BLaER1 (cell line): ENCODE results near the gene KLF6.

ENCODE experiments used
- H3K27ac ChIP-seq: shearing (Covaris generic); formaldehyde crosslinking; 2 replicates; pipeline ENCODE4 v1.8.1; 2022
- H3K27me3 ChIP-seq: shearing (Covaris generic); formaldehyde crosslinking; 2 replicates; pipeline ENCODE4 v1.8.1; 2022
- H3K36me3 ChIP-seq: shearing (Covaris generic); formaldehyde crosslinking; 2 replicates; pipeline ENCODE4 v1.8.1; 2022
- H3K4me1 ChIP-seq: shearing (Covaris generic); formaldehyde crosslinking; 2 replicates; pipeline ENCODE4 v1.8.1; 2022
- H3K4me2 ChIP-seq: shearing (Covaris generic); formaldehyde crosslinking; 2 replicates; pipeline ENCODE4 v1.8.1; 2022
- H3K4me3 ChIP-seq: shearing (Covaris generic); formaldehyde crosslinking; 2 replicates; pipeline ENCODE4 v1.8.1; 2022
- H3K9ac ChIP-seq: shearing (Covaris generic); formaldehyde crosslinking; 2 replicates; pipeline ENCODE4 v1.8.1; 2022
- H3K9me3 ChIP-seq: shearing (Covaris generic); formaldehyde crosslinking; 2 replicates; pipeline ENCODE4 v1.8.1; 2022
- H4K20me1 ChIP-seq: shearing (Covaris generic); formaldehyde crosslinking; 2 replicates; pipeline ENCODE4 v1.8.1; 2022
- Cebpa-rat ChIP-seq: shearing (Covaris generic); IDR thresholded peaks from 2 replicates; pipeline ENCODE4 v1.8.1; 2022

KLF6 gene

DNA sequence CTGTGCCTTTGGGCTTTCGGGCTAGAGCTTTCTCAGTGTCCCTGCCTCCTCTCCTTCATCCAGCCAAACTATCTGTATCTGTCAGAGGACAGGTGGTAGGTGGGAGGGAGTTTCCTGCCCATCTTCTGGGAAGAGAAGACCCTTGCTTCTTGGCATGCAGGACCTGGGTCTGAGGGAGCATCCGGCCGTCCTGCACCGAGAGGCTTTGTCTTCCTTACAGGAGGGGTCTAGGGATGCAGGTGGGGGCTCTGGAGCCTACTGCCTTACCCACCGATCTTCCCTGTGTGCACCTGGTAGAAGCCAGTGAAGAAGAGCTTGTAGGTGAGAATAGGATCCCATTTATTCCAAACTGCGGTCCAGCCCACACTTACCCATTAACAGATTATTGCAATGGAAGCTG lies 5.8 kb upstream of the KLF6 start:
- no peak for TF ChIP-seq Cebpa-rat
- Histone ChIP-seq H3K4me3 (no peak overlapping the region), H3K9ac (no peak overlapping the region), H3K9me3 (peaks cover 33% of the 10 kb centered on the region), H3K27ac (no peak overlapping the region), H3K4me1 (peaks cover 21% of the 10 kb centered on the region), H3K36me3 (no peaks in the 10 kb centered on the region), H4K20me1 (no peaks in the 10 kb centered on the region), H3K4me2 (no peak overlapping the region), H3K27me3 (no peaks in the 10 kb centered on the region)

DNA sequence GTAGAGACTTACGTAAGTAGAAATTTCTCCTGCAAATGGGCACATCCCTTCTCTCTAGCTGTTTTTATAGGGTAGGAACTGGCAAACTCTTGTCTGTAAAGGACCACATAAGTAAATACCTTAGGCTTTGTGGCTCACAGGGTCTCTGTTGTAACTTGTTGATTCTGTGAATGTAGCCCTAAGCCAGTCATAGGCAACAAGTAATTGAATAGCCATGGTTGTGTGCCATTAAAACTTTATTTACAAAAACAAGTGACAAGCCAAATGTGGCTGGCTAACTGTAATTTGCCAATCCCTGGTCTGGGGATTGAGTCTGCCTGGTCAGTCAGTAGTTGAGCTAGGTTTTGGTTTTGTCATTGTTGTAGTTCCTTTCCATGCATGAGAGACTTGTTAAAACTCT lies 5.3 kb upstream of the KLF6 start:
- Histone ChIP-seq H3K9me3 (peaks cover 33% of the 10 kb centered on the region), H3K9ac (no peak overlapping the region), H3K36me3 (no peaks in the 10 kb centered on the region), H3K4me3 (no peak overlapping the region), H3K27me3 (no peaks in the 10 kb centered on the region), H3K4me1 (peaks cover 21% of the 10 kb centered on the region), H3K4me2 (no peak overlapping the region), H3K27ac (no peak overlapping the region), H4K20me1 (no peaks in the 10 kb centered on the region)
- TF ChIP-seq Cebpa-rat = no peak

DNA sequence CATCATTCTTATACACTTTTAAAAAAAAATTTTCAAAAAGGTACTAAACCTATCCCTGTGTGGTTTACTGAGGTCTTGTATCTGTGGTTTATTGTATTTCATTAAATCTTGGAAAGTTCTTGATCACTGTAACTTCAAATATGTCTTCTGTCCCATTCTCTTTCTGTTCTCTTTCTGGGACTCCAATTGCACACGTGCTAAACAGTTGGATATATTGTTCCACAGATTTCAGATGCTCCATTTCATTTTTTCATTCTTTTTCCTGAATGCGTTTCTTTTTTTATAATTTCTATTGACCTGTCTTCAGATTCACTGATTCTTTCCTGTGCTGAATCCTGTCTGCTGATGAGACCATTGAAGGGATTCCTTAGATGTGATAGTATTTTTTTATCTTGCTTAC lies 4.6 kb upstream of the KLF6 start:
- peaks cover 30% of the 10 kb centered on the region for H3K9me3 ChIP-seq
- H3K27ac ChIP-seq = no peak overlapping the region
- H3K4me1 ChIP-seq = peaks cover 21% of the 10 kb centered on the region
- no peaks in the 10 kb centered on the region for H4K20me1 ChIP-seq
- TF ChIP-seq Cebpa-rat = no peak
- H3K4me2 ChIP-seq = no peak overlapping the region
- H3K4me3 ChIP-seq = no peak overlapping the region
- H3K27me3 ChIP-seq = no peaks in the 10 kb centered on the region
- H3K36me3 ChIP-seq = no peaks in the 10 kb centered on the region
- no peak overlapping the region for H3K9ac ChIP-seq

DNA sequence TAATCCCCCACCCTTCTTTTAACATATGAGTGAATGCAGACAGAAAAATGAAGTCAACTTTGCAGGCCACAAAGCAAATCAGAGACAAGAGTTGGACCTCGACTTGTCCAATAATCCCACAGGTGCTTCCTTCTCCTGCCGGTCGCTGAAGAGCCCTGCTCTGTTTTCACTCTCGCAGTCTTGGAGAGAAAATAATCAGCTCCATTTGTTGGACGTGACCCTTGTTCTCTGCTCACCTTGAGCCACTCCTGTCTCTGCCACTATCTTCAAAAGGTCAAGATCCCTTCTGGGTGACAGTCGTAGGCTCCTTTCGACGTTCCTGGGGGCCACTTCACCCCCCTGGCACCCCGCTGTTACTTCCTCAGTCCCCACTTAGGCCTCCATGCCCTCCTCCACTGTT lies 2.8 kb upstream of the KLF6 start:
- Histone ChIP-seq H3K27me3 (no peaks in the 10 kb centered on the region), H3K4me2 (0 out of 2 replicates have a peak overlapping the region, but pooled peaks have one; percentile 6), H3K4me1 (peaks cover 20% of the 10 kb centered on the region), H3K27ac (no peak overlapping the region), H4K20me1 (peaks cover 10% of the 10 kb centered on the region), H3K4me3 (no peak overlapping the region), H3K36me3 (no peaks in the 10 kb centered on the region), H3K9me3 (peaks cover 27% of the 10 kb centered on the region), H3K9ac (no peak overlapping the region)
- no peak for TF ChIP-seq Cebpa-rat

DNA sequence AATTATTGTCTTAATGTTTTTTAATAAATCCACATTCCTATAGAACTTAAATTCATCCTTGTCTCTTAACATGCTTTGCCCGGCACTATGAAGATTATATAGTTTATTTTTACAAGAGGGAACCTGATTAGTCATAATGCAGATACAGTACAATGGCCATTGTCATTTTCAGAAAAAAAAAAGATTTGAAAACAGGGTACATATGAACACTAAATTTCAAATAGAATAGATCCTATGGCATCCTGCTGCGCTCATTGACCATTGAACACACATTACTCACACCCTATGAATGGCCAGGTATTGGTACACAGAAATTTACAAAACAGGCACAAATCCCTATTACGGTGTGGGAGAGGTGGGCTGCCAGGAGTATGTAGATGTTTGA lies 2.0 kb upstream of the KLF6 start:
- Histone ChIP-seq H3K9me3 (peaks cover 27% of the 10 kb centered on the region), H4K20me1 (peaks cover 18% of the 10 kb centered on the region), H3K27ac (peak overlapping the region; percentile 100; the same call in 1 of the 2 replicates), H3K27me3 (no peaks in the 10 kb centered on the region), H3K9ac (no peak overlapping the region), H3K4me1 (peaks cover 19% of the 10 kb centered on the region), H3K36me3 (peaks cover 3% of the 10 kb centered on the region), H3K4me3 (no peak overlapping the region), H3K4me2 (no peak overlapping the region)
- no peak for TF ChIP-seq Cebpa-rat

DNA sequence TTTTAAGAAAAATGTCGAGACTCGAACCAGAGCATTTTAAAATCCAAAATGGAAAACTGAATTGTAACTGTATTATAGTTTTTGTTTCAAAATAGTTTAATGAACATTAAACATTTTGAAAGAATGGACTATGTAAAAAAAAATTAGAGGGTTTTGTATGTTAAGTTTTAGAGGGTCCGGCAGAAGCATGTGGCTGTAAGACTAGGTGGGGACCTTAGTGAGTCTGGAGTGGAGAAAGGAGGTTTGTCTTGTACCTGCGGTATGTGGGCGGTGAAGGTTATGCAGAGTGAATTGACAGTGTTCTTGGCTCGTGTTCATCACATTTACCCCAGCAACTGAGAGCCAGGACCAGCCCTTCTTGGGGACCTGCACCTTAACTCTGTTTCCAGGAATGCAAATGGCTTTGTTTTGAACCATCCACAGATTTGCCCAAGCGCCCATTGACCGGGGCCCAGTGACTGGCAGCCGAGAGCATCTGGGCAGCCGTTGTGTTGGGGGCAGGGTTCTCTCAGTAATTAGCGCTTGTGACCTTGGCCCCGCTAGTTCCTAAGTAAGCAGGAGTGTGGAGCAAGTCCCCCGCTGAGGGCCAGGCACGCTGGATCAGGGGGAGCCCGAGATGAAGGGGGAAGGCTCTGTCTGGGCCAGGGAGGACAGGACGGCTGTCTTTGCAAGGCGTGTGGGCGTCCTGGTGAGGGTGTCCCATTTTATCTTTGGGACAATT lies 1.4 kb upstream of the KLF6 start:
- peak overlapping the region; percentile 85 for H3K4me3 ChIP-seq
- peak overlapping the region; percentile 100 for H3K27ac ChIP-seq

DNA sequence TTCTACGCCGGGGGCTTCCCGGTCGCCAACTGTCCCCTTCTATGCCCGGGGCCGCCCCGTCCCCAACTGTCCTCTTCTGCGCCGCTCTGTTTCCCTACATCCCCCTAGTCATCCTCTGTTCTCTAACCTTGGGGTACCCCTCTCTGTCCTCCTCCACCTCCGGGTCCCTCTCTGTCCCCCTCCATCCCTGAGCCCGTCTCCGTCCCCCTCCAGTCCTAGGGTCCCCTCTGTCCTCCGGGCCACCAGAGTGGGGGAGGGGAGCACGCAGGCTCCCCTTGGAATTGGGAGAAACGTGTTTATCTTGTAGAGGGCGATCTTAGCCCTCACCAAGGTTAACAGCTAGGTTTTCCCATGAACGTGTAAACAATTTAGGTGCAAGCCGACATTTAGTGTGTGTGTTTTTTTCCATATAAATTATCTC lies 852 bp upstream of the KLF6 start:
- H3K27me3 ChIP-seq = no peaks in the 10 kb centered on the region
- peaks cover 30% of the 10 kb centered on the region for H4K20me1 ChIP-seq
- TF ChIP-seq Cebpa-rat = no peak
- peak overlapping the region; percentile 94 for H3K4me2 ChIP-seq
- peaks cover 30% of the 10 kb centered on the region for H3K4me1 ChIP-seq
- peaks cover 23% of the 10 kb centered on the region for H3K9me3 ChIP-seq
- peak overlapping the region; percentile 85 for H3K4me3 ChIP-seq
- peak overlapping the region; percentile 100 for H3K9ac ChIP-seq
- H3K27ac ChIP-seq = peak overlapping the region; percentile 100
- peaks cover 14% of the 10 kb centered on the region for H3K36me3 ChIP-seq

More for the DNA sequence above, 1.4 kb upstream of the KLF6 start:
- H3K4me1 ChIP-seq = peaks cover 24% of the 10 kb centered on the region
- peaks cover 8% of the 10 kb centered on the region for H3K36me3 ChIP-seq
- no peaks in the 10 kb centered on the region for H3K27me3 ChIP-seq
- peaks cover 24% of the 10 kb centered on the region for H4K20me1 ChIP-seq
- TF ChIP-seq Cebpa-rat = no peak
- H3K4me2 ChIP-seq = peak overlapping the region; percentile 94
- peak overlapping the region; percentile 100 for H3K9ac ChIP-seq
- peaks cover 27% of the 10 kb centered on the region for H3K9me3 ChIP-seq

DNA sequence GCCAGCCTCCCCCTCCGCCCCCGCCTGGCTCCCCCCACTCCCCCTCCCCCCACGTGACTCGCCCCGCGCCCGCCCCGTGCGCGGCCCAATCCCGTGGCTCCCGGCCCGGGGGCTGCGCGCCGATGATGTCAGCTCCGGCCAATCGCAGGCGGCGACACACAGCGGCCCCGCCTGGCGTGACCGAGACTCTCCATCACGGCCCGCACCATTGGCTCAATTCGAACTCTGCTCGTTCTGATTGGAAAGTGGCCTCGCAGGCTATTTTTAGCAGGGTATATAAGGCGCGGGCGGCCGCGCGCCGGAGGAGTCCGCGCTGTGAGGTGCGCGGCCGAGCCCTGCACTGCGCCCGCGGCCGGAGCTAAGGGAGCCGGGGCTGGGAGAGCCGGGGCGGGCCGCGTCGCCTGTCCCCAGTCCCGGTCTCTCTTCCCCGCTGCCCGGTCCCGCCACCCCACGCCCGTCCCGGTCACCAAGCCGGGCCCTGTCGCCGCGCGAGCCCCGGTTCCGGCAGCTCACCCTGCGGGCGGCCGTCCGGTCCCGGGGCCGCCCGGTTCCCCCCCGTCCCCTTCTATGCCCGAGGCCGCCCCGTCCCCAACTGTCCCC lies 342 bp upstream of the KLF6 start:
- no peak for TF ChIP-seq Cebpa-rat
- Histone ChIP-seq H3K4me3 (peak overlapping the region; percentile 86), H3K4me1 (peaks cover 35% of the 10 kb centered on the region), H3K4me2 (peak overlapping the region; percentile 94), H3K36me3 (peaks cover 19% of the 10 kb centered on the region), H3K9ac (peak overlapping the region; percentile 100), H3K27ac (peak overlapping the region; percentile 100), H4K20me1 (peaks cover 35% of the 10 kb centered on the region), H3K27me3 (no peaks in the 10 kb centered on the region), H3K9me3 (peaks cover 18% of the 10 kb centered on the region)

DNA sequence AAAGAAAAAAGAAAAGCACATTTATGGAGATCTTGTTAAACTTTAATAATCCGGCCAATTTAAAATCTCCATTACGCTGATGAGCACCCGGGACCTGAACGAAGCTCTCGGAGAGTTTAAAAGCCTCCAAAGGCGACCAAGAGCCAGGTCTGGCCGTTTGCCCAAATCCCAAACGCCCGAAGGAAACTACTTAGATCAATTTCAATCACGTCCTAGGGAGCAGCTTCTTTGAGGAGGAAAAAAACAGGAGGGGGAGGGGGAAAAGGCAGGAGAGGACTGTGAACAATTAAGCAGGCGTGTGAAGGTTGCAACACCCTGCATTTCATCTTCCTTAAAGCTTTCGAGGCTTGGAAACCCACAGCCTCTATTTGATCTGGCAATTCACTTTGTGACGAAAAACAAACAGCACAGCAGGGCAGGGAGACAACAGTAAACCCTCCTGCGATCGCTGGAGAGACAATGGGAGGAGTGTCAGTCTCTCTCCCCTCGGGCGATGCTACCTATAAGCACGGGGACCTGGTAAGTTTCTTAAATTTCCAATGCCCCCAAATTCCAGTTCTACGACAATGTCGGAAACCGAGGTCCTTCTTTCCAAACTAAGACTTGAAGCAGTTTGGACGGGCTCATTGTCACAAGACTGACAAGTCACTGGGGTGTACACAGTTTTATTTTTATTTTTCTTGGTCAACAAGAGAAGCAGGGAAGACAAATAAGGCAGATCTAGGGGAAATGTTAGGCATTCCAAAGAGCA lies 1.2 kb downstream of the KLF6 start:
- Histone ChIP-seq H3K36me3 (peaks cover 34% of the 10 kb centered on the region), H3K9ac (peak overlapping the region; percentile 99), H3K4me2 (peak overlapping the region; percentile 92), H3K9me3 (peaks cover 3% of the 10 kb centered on the region), H3K4me1 (peaks cover 50% of the 10 kb centered on the region), H3K27me3 (no peaks in the 10 kb centered on the region), H3K4me3 (peak overlapping the region; percentile 86), H3K27ac (peak overlapping the region; percentile 97), H4K20me1 (peaks cover 50% of the 10 kb centered on the region)
- 0 out of 2 replicates have a peak, but pooled peaks have one; percentile 19 for TF ChIP-seq Cebpa-rat

DNA sequence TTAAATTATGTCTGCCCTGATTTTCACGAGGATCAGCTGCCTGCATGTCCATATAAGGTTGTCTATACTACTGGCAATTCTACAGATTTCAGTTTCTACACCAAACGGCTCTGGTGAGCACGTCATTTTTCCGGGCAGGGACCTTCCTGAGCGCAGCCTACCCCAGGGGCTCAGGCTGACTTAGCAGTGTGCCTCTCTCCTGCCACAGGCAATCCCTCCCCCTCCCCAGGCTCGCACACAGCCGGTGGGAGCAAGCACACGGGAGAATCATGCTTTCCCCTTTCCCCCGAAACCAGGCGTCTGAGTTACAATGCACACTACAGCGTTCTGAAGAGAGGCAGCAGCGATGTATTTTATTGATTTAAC lies 1.7 kb downstream of the KLF6 start:
- H3K4me3 ChIP-seq = peak overlapping the region; percentile 86
- H4K20me1 ChIP-seq = peaks cover 56% of the 10 kb centered on the region
- H3K27ac ChIP-seq = peak overlapping the region; percentile 97
- H3K36me3 ChIP-seq = peaks cover 40% of the 10 kb centered on the region
- peak overlapping the region; percentile 92 for H3K4me2 ChIP-seq
- peaks cover 56% of the 10 kb centered on the region for H3K4me1 ChIP-seq
- no peak for TF ChIP-seq Cebpa-rat
- no peaks in the 10 kb centered on the region; the same call in 1 of the 2 replicates for H3K9me3 ChIP-seq
- H3K9ac ChIP-seq = peak overlapping the region; percentile 99
- no peaks in the 10 kb centered on the region for H3K27me3 ChIP-seq
